Upper lobe of right lung (tissue), 1 donor: ENCODE data around the gene NPPC. TPM values are rescaled to one million over a fixed set of nuclear protein-coding genes. Genes with fewer than 3 reads are reported as not detected.

Experiments
- ATAC-seq: fragments of 200-7000 bp; cut with Tn5 transposase; one replicate; pipeline ENCODE4 v1.9.1; 2020; ENCODE audit warnings: mild to moderate bottlenecking, moderate library complexity
- DNase-seq: peaks from one replicate; pipeline ENCODE4 v3.0.0-alpha.2; 2020
- H3K27ac ChIP-seq: fragments of 200-600 bp; one replicate; pipeline ENCODE4 v1.8.0; 2022
- H3K27me3 ChIP-seq: fragments of 200-600 bp; one replicate; pipeline ENCODE4 v1.8.0; 2022; ENCODE audit warnings: mild to moderate bottlenecking
- H3K36me3 ChIP-seq: fragments of 200-600 bp; one replicate; pipeline ENCODE4 v1.8.0; 2022
- H3K4me1 ChIP-seq: fragments of 200-600 bp; one replicate; pipeline ENCODE4 v1.8.0; 2022
- H3K4me3 ChIP-seq: fragments of 200-600 bp; one replicate; pipeline ENCODE4 v1.8.0; 2022; ENCODE audit warnings: mild to moderate bottlenecking
- H3K9me3 ChIP-seq: fragments of 200-600 bp; one replicate; pipeline ENCODE4 v1.8.0; 2022
- intact Hi-C: fragments of 100-400 bp; cut with DNase I; formaldehyde crosslinking; loops from one replicate; pipeline ENCODE4 v1.11.0; 2022
- total RNA-seq: library from RNA; stranded (reverse); fragmentation: NEBNext Ultra II Directional; extraction: Animal tissue kit (Norgen Biotek cat#: 25700); gene quantifications from one replicate; pipeline ENCODE4 v1.2.1, GENCODE V29; 2021
- TF ChIP-seq, protein P1 (sequence below): fragments of 200-600 bp; IDR thresholded peaks from one replicate; pipeline ENCODE4 v1.8.0; 2022; ENCODE audit warnings: antibody characterized with exemption
- donor health status: DM: no; HTN: yes; CAD: no; lungs with severe emphysema.

The NPPC gene
- total RNA-seq, 1 donor from 2014 or later = not detected

GRCh38 chr2:231939022-231939421 lies 12.8 kb upstream of the NPPC start:
- no peaks in the 10 kb centered on the region for H3K9me3 ChIP-seq
- DNase-seq (no peak), ATAC-seq (no peak)
- no peak overlapping the region for H3K27ac ChIP-seq
- no peaks in the 10 kb centered on the region for H3K27me3 ChIP-seq
- TF ChIP-seq, protein P1, sequence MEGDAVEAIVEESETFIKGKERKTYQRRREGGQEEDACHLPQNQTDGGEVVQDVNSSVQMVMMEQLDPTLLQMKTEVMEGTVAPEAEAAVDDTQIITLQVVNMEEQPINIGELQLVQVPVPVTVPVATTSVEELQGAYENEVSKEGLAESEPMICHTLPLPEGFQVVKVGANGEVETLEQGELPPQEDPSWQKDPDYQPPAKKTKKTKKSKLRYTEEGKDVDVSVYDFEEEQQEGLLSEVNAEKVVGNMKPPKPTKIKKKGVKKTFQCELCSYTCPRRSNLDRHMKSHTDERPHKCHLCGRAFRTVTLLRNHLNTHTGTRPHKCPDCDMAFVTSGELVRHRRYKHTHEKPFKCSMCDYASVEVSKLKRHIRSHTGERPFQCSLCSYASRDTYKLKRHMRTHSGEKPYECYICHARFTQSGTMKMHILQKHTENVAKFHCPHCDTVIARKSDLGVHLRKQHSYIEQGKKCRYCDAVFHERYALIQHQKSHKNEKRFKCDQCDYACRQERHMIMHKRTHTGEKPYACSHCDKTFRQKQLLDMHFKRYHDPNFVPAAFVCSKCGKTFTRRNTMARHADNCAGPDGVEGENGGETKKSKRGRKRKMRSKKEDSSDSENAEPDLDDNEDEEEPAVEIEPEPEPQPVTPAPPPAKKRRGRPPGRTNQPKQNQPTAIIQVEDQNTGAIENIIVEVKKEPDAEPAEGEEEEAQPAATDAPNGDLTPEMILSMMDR = no peak
- H3K4me1 ChIP-seq = no peaks in the 10 kb centered on the region
- H3K4me3 ChIP-seq = no peak overlapping the region
- intact Hi-C loops = no loop called here
- H3K36me3 ChIP-seq = no peaks in the 10 kb centered on the region

GRCh38 chr2:231937057-231937456 lies 10.9 kb upstream of the NPPC start:
- DNase-seq (no peak), ATAC-seq (no peak)
- Histone ChIP-seq H3K9me3 (no peaks in the 10 kb centered on the region), H3K36me3 (no peaks in the 10 kb centered on the region), H3K27me3 (no peaks in the 10 kb centered on the region), H3K4me1 (no peaks in the 10 kb centered on the region), H3K27ac (no peak overlapping the region), H3K4me3 (no peak overlapping the region)
- TF ChIP-seq, protein P1 = no peak
- intact Hi-C loops = no loop called here

- no peaks in the 10 kb centered on the region for H3K36me3 ChIP-seq
- H3K4me1 ChIP-seq = no peaks in the 10 kb centered on the region
- ATAC-seq = no peak
- no peak for DNase-seq
- H3K9me3 ChIP-seq = no peaks in the 10 kb centered on the region
- TF ChIP-seq, protein P1 = no peak
- no peaks in the 10 kb centered on the region for H3K27me3 ChIP-seq
- intact Hi-C loops = no loop called here
- H3K4me3 ChIP-seq = no peak overlapping the region
- no peak overlapping the region for H3K27ac ChIP-seq
Observed at GRCh38 chr2:231936491-231936890, 10.3 kb upstream of the NPPC start.

DNA sequence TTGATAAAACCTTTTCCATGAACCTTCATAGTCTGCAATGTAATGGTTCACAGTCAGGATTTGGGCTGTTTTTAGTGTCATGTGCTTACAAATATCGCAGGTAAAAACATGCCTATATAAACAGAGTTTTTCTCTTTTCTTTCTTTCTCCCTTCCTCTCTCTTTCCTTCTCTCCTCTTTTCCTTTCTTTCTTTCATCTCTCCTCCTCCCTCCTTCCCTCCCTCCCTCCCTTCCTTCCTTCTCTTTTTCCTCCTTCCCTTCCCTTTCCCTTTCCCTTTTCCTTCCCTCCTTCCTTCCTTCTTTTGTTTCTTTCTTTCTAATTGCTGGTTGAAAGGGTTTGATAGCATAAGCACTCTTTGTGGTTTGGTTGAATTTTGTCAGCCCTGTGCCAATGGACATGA lies 9.6 kb upstream of the NPPC start:
- intact Hi-C loops = no loop called here
- H3K9me3 ChIP-seq = no peaks in the 10 kb centered on the region
- H3K4me3 ChIP-seq = no peak overlapping the region
- DNase-seq (no peak), ATAC-seq (no peak)
- no peak overlapping the region for H3K27ac ChIP-seq
- no peaks in the 10 kb centered on the region for H3K27me3 ChIP-seq
- H3K36me3 ChIP-seq = no peaks in the 10 kb centered on the region
- TF ChIP-seq, protein P1 = no peak
- H3K4me1 ChIP-seq = no peaks in the 10 kb centered on the region

DNA sequence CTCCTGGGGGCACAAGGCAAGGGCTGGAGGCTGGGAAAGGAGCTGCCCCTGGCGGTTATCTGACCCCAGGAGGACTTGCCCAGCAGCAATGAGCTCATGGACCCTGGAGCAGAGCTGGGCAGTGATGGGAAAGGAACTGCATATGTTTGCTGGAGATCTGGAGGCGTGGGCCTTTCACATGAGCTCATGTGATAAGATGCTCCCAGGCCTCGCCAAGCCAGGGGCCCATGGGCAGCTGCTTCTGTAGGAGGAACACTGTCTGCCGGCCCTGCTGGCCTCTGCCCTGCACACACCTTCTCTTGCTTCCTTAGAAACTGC lies 9.0 kb upstream of the NPPC start:
- Histone ChIP-seq H3K9me3 (no peaks in the 10 kb centered on the region), H3K27me3 (no peaks in the 10 kb centered on the region), H3K27ac (no peak overlapping the region), H3K36me3 (no peaks in the 10 kb centered on the region), H3K4me1 (no peaks in the 10 kb centered on the region), H3K4me3 (no peak overlapping the region)
- intact Hi-C loops = no loop called here
- TF ChIP-seq, protein P1 = no peak
- DNase-seq (no peak), ATAC-seq (no peak)

GRCh38 chr2:231934441-231935206 lies 8.4 kb upstream of the NPPC start:
- no peaks in the 10 kb centered on the region for H3K9me3 ChIP-seq
- peaks cover 5% of the 10 kb centered on the region for H3K27me3 ChIP-seq
- ATAC-seq (no peak), DNase-seq (no peak)
- H3K4me1 ChIP-seq = no peaks in the 10 kb centered on the region
- H3K27ac ChIP-seq = no peak overlapping the region
- intact Hi-C loops = no loop called here
- no peak overlapping the region for H3K4me3 ChIP-seq
- TF ChIP-seq, protein P1 = no peak
- H3K36me3 ChIP-seq = no peaks in the 10 kb centered on the region
